GM19324 (cell line): ENCODE results near the gene RFX4.
"Not testable (repeated sequence)": the region's sequence is repeated elsewhere in the genome, so short reads cannot be mapped to it uniquely, and the experiment has no call there.

Source experiments
- ATAC-seq: cut with Tn5 transposase; IDR thresholded peaks from one replicate; pipeline ENCODE4 v1.9.1; 2021; ENCODE audit warnings: mild to moderate bottlenecking, moderate library complexity; ENCODE audit not compliant: unreplicated experiment, low FRiP score

Gene RFX4

GRCh38 chr12:106723416-106723815 lies 140.6 kb downstream of the RFX4 start:
- no peak for ATAC-seq

GRCh38 chr12:106724116-106724515 lies 141.3 kb downstream of the RFX4 start:
- no peak for ATAC-seq

- ATAC-seq: no peak
Measured at GRCh38 chr12:106724934-106725333, 142.1 kb downstream of the RFX4 start.

GRCh38 chr12:106726603-106727202 lies 143.9 kb downstream of the RFX4 start:
- not testable (repeated sequence) for ATAC-seq

- ATAC-seq: no peak
Measured at GRCh38 chr12:106729611-106730010, 146.8 kb downstream of the RFX4 start.

GRCh38 chr12:106732890-106733289 lies 150.1 kb downstream of the RFX4 start:
- no peak for ATAC-seq

- no peak for ATAC-seq
Measured at GRCh38 chr12:106733660-106734059, 150.9 kb downstream of the RFX4 start.

GRCh38 chr12:106736051-106736957 lies 153.5 kb downstream of the RFX4 start:
- no peak for ATAC-seq

GRCh38 chr12:106739318-106739717 lies 156.5 kb downstream of the RFX4 start:
- no peak for ATAC-seq

GRCh38 chr12:106739815-106740530 lies 157.2 kb downstream of the RFX4 start:
- no peak for ATAC-seq

GRCh38 chr12:106740818-106741217 lies 158.0 kb downstream of the RFX4 start:
- no peak for ATAC-seq

- ATAC-seq: no peak
Measured at GRCh38 chr12:106741247-106741646, 158.4 kb downstream of the RFX4 start.

GRCh38 chr12:106743270-106743988 lies 160.6 kb downstream of the RFX4 start:
- ATAC-seq: no peak

- no peak for ATAC-seq
Measured at GRCh38 chr12:106744600-106744999, 161.8 kb downstream of the RFX4 start.

GRCh38 chr12:106745181-106745745 lies 162.5 kb downstream of the RFX4 start:
- no peak for ATAC-seq

GRCh38 chr12:106747973-106748436 lies 165.2 kb downstream of the RFX4 start:
- ATAC-seq: no peak

- ATAC-seq: no peak
Measured at GRCh38 chr12:106750524-106750923, 167.7 kb downstream of the RFX4 start.

- peak; percentile 92 for ATAC-seq
Measured at GRCh38 chr12:106753526-106753925, 170.7 kb downstream of the RFX4 start.

GRCh38 chr12:106754331-106754730 lies 171.5 kb downstream of the RFX4 start:
- no peak for ATAC-seq
